ENCODE results near the gene INPP4A.

The INPP4A gene

DNA sequence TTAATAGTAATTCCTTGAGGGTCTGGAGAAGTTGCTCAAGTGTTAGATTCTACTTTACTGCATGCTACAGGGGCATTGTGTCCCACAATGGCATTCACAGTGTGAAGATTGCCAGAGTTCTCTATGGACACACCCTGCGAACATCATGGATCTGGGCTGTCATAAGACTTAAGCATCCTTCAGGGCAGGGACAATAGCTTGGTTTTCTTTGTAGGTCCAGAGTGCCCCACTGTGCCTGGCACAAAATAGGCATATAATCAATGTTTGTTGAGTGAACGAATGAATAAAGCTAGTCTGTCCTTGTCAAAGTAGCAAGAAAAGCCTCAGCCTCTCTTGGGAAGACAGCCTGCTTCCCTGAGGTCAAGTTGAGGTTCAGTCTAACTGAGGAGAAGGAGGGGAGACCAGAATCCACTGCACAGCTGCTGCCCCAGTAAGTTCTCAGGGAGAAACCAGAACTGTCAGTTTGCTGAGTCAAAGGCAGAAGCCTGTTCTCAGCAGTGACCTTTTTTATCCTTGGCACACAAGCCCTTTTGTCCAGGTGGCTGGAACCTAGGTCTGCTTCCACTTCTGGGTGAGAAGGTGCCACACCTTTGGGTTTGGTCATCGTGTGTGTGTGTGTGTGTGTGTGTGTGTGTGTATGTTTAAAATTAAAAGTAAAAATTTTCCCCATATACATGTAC lies 15.0 kb downstream of the INPP4A start:
- in situ Hi-C loops (cut with MboI; ENCODE audit: low sequenced_read_pairs): no loop called here

- in situ Hi-C loops (cut with MboI; ENCODE audit: low sequenced_read_pairs): no loop called here
Measured at GRCh38 chr2:98460573-98461497, 16.2 kb downstream of the INPP4A start.

- in situ Hi-C loops (cut with MboI; ENCODE audit: low sequenced_read_pairs): no loop called here
Measured at GRCh38 chr2:98461498-98462049, 16.9 kb downstream of the INPP4A start.

DNA sequence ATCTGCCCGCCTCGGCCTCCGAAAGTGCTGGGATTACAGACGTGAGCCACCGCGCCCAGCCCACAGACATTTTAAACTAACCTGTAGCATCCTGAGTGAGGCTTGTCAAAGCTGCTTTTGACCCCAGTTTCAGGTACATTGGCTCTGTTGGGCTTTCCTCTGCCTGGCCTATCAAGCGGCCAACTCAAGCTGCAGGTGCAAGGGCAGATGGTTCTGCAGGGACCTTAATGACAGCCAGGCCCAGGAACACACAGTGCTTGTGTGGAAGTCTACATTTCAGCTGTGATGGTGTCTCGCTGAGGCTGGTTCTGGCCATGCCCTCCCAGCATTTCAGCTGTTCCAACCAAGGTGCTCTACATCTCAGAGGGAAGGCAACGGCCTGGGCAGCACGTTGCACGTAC lies 18.4 kb downstream of the INPP4A start:
- in situ Hi-C loops (cut with MboI; ENCODE audit: low sequenced_read_pairs): no loop called here

DNA sequence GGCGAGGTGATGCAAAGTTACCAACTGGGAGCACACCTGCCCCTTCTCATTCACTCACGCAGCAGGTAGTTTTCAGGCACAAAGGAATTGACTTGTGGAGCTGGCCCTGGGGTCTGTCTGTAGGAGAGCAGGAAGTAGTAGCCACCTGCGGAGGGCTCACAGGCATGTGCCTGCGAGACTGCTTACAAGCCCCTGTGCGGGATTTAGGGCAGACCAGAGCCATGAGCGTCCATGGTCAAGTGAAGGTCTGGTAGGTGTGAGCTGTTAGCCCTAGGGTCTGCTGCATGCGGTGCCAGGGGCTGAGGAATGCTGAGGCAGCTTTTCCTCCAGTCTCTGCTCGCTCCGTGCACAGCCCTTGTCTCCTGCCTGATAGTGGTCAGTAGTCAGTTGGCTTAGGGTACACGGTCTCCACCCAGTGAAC lies 18.9 kb downstream of the INPP4A start:
- in situ Hi-C loops (cut with MboI; ENCODE audit: low sequenced_read_pairs): no loop called here

GRCh38 chr2:98463988-98464771 lies 19.5 kb downstream of the INPP4A start:
- in situ Hi-C loops (cut with MboI; ENCODE audit: low sequenced_read_pairs): no loop called here

DNA sequence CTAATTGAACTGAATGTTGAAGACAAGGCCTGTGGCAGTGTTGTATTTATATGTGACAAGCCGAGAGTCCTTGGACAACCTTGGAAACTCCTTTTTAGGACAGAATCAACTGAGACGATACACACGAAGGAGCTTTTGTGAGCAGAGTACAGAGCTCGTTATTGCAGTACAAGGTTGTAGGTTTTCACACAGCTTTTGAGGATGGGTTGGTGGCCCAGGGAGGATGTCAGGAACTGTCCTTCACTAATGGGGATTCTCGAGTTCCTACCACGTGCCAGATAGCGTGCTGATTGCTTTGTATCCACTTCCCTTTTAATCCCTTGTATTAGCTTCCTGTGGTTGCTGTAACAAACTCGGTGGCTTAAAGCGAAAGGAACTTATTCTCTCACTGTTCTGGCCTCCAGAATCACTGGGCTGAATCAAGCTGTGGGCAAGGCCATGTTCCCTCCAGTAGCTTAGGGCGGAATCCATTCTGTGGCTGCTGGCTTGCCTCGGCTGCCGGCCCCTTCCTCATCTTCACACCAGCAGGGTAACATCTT lies 20.2 kb downstream of the INPP4A start:
- in situ Hi-C loops (cut with MboI; ENCODE audit: low sequenced_read_pairs): no loop called here

DNA sequence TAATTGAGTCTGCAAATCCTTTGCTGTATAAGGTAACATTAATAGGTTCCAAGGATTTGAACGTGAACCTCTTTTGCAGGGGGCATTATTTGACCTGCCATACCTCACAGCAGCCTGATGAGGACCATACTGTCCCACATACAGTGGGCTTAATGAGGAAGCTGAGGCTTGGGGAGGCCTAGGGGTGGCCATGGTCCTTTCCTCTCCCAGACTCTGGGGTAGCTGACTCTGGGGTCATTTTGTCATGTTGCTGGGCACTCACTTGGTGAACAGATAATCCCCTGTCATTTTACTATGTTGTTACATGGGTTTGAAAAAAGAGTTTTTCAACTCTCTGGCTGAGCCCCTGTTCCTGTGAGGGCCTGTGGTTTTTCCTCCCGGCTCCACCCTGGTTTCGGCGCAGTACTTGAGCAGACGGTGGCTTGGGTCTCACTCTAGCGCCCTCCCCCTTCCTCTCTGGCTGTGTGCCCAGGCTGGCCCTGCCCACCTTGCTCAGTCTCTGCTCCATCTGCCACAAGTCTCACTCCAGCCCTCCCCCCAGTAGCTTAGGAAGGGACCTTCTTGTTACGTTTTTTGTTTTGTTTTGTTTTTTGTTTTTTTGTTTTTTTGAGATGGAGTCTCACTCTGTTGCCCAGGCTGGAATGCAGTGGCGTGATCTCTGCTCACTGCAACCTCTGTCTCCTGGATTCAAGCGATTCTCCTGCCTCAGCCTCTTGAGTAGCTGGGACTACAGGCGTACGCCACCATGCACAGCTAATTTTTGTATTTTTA lies 21.0 kb downstream of the INPP4A start:
- in situ Hi-C loops (cut with MboI; ENCODE audit: low sequenced_read_pairs): no loop called here

GRCh38 chr2:98467082-98467536 lies 22.5 kb downstream of the INPP4A start:
- in situ Hi-C loops (cut with MboI; ENCODE audit: low sequenced_read_pairs): no loop called here

GRCh38 chr2:98467652-98468051 lies 23.0 kb downstream of the INPP4A start:
- in situ Hi-C loops (cut with MboI; ENCODE audit: low sequenced_read_pairs): no loop called here

DNA sequence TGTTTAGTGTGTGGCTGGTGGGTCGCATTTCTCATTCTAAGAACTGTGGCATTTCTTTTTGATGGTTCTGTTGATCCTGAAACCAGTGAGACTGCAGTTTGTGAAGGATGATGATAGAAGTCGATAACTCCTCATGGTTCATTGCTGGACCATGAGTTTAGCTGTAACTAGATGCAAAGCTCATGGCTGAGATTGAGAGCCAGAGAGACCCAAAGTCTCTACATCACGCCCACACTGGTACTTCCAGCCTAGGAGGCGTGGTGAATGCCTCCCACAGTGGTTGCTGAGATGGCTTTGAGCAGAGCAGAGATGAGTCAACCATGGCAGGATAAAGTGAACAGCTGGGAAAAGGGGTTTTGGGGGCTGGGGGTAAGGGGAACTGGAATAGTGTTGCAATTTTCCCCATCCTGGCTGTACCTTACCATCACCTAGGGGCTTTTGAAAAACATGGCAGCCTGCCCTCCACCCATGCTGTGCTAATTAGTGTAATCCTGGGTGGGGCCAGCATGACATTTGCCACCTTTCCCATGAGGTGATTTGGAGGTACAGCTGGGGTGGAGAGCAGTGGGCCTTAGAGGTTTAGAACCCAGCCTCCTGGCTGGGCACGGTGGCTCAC lies 24.1 kb downstream of the INPP4A start:
- in situ Hi-C loops (cut with MboI; ENCODE audit: low sequenced_read_pairs): no loop called here

GRCh38 chr2:98469862-98470544 lies 25.3 kb downstream of the INPP4A start:
- in situ Hi-C loops (cut with MboI; ENCODE audit: low sequenced_read_pairs): no loop called here

DNA sequence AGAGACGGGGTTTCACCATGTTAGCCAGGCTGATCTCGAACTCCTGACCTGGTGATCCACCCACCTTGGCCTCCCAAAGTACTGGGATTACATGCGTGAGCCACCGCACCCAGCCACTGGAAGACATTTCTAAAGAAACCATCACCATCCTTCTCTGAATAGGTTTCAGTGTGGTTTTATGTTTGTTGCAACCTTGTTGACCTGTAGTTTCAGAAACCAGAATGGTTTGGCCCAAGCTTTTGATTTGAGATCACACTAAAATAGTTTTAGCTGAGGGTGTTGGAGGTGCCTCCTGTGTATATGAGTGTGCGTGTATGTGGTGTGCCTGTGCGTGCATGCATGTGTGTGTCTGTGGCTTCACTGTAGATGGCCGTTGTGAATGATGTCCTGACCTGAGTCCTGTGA lies 26.2 kb downstream of the INPP4A start:
- in situ Hi-C loops (cut with MboI; ENCODE audit: low sequenced_read_pairs): no loop called here

GRCh38 chr2:98471402-98472131 lies 26.9 kb downstream of the INPP4A start:
- in situ Hi-C loops (cut with MboI; ENCODE audit: low sequenced_read_pairs): no loop called here

DNA sequence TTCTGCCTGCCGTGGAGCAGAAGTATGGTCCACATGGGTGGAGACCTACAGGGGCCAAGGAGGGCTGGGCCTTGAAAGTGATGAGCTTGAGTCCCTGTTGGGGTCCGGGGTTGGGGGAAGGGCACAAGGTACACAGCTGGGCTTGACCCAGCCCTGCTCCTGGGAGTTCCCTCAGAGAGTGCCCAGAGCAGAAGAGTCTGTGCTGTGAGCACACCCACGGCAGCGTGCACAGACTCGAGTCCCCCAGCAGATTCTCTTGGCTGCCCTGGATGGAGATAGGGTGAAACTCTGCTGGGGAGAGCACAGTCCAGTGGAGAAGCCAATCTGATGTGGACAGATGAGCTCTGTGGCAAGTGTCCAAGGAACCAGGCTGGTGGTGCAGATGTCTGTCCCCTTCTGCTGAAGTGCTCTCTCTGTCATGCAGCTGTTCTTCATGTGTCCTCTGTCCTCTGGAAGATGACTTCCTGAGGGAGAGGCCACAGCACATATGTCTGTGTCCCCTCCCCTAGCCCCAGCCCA lies 27.5 kb downstream of the INPP4A start:
- in situ Hi-C loops (cut with MboI; ENCODE audit: low sequenced_read_pairs): no loop called here

GRCh38 chr2:98472961-98473746 lies 28.5 kb downstream of the INPP4A start:
- in situ Hi-C loops (cut with MboI; ENCODE audit: low sequenced_read_pairs): no loop called here
